Activated naive CD4-positive, alpha-beta T cell treated with anti-CD3 and anti-CD28 coated beads, Interleukin-2, amount 50 U/mL, for 72 hours (primary cell): Measurements from ENCODE around the gene OLR1. TPM values are rescaled to one million over a fixed set of nuclear protein-coding genes. Genes with fewer than 3 reads are reported as not detected.
"Not testable (repeated sequence)": the region's sequence is repeated elsewhere in the genome, so short reads cannot be mapped to it uniquely, and the experiment has no call there.

Experiments
- ATAC-seq, 2 donors: fragments of 150-1000 bp; cut with Tn5 transposase; 2 replicates each; pipeline ENCODE4 v1.10.0; 2021; ENCODE audit warnings: mild to moderate bottlenecking in 2 of 2, moderate library complexity in 2 of 2
- DNase-seq, 2 donors: peaks; one replicate each; pipeline ENCODE4 v3.0.0; 2021 to 2022; ENCODE audit warnings: low spot score in 2 of 2
- H3K27ac Mint-ChIP-seq, 2 donors: one replicate each; pipeline ENCODE4 v1.8.0; 2022; ENCODE audit warnings: mild to moderate bottlenecking in 2 of 2, mixed read lengths in 2 of 2
- H3K36me3 Mint-ChIP-seq, 2 donors: one replicate each; pipeline ENCODE4 v1.8.0; 2022; ENCODE audit warnings: mixed read lengths in 2 of 2
- H3K9me3 Mint-ChIP-seq, 2 donors: one replicate each; pipeline ENCODE4 v1.8.0; 2022; ENCODE audit warnings: mixed read lengths in 2 of 2
- total RNA-seq, 2 donors: library from RNA; stranded (reverse); gene quantifications; one replicate each; pipeline ENCODE4 v1.2.3, GENCODE V29; 2022

OLR1 gene
- total RNA-seq, result not detected

GRCh38 chr12:10171973-10172728 is at the start of gene OLR1:
Gene OLR1 (minus strand): TSS chr12:10172132. CDS start chr12:10172077, 55 bp downstream.
- Mint-ChIP-seq H3K36me3 (no peaks in the 10 kb centered on the region), H3K27ac (no peak within 1 kb of the TSS), H3K9me3 (no peaks in the 10 kb centered on the region)
- ATAC-seq (no peak), DNase-seq (no peak)

- no peaks in the 10 kb centered on the region for H3K9me3 Mint-ChIP-seq
- ATAC-seq (no peak), DNase-seq (no peak)
- H3K27ac Mint-ChIP-seq, result no peak overlapping the region
- H3K36me3 Mint-ChIP-seq, result peaks cover 9 to 10% of the 10 kb centered on the region in 2 donors
These were observed 48.6 kb upstream of the OLR1 start for GRCh38 chr12:10220398-10221077.

- DNase-seq (no peak), ATAC-seq (no peak)
- H3K27ac Mint-ChIP-seq, result no peak overlapping the region
- no peaks in the 10 kb centered on the region for H3K36me3 Mint-ChIP-seq
- H3K9me3 Mint-ChIP-seq, result no peaks in the 10 kb centered on the region
These were observed 46.1 kb upstream of the OLR1 start for GRCh38 chr12:10218021-10218420.

GRCh38 chr12:10215946-10216345 is 44.0 kb upstream of the OLR1 start:
- H3K27ac Mint-ChIP-seq, H3K9me3 Mint-ChIP-seq, ATAC-seq, H3K36me3 Mint-ChIP-seq, DNase-seq: not testable (repeated sequence)

GRCh38 chr12:10215436-10215835 is 43.5 kb upstream of the OLR1 start:
- Mint-ChIP-seq H3K36me3 (no peaks in the 10 kb centered on the region), H3K9me3 (no peaks in the 10 kb centered on the region), H3K27ac (peak overlapping the region in 1 of 2 donors; percentile 95)
- no peak for ATAC-seq
- no peak for DNase-seq

- ATAC-seq (no peak), DNase-seq (no peak)
- no peaks in the 10 kb centered on the region for H3K36me3 Mint-ChIP-seq
- H3K9me3 Mint-ChIP-seq, result no peaks in the 10 kb centered on the region
- peak overlapping the region in 1 of 2 donors; percentile 95 for H3K27ac Mint-ChIP-seq
These were observed 42.9 kb upstream of the OLR1 start for GRCh38 chr12:10214895-10215267.

- ATAC-seq (no peak), DNase-seq (no peak)
- H3K27ac Mint-ChIP-seq, result peak overlapping the region in 1 of 2 donors; percentile 95
- H3K36me3 Mint-ChIP-seq, result no peaks in the 10 kb centered on the region
- H3K9me3 Mint-ChIP-seq, result no peaks in the 10 kb centered on the region
These were observed 42.4 kb upstream of the OLR1 start for GRCh38 chr12:10214136-10214894.

- DNase-seq (peak; percentile 51 to 82), ATAC-seq (peak; percentile 63 to 68)
- peak overlapping the region; percentile 84 to 95 for H3K27ac Mint-ChIP-seq
- H3K36me3 Mint-ChIP-seq, result no peaks in the 10 kb centered on the region
- no peaks in the 10 kb centered on the region for H3K9me3 Mint-ChIP-seq
These were observed 41.5 kb upstream of the OLR1 start for GRCh38 chr12:10213168-10214135.

GRCh38 chr12:10212739-10213131 is 40.8 kb upstream of the OLR1 start, which contains the start of gene GABARAPL1:
Gene GABARAPL1 (plus strand): TSS chr12:10212877. CDS start chr12:10213130, 253 bp downstream.
- Mint-ChIP-seq H3K36me3 (no peaks in the 10 kb centered on the region), H3K9me3 (no peaks in the 10 kb centered on the region), H3K27ac (peak within 1 kb of the TSS; percentile 95)
- DNase-seq (peak; percentile 65 to 76), ATAC-seq (peak; percentile 63 to 72)

GRCh38 chr12:10211940-10212738 is 40.2 kb upstream of the OLR1 start:
- ATAC-seq, result peak; percentile 85 to 87
- peak; percentile 78 to 89 for DNase-seq
- Mint-ChIP-seq H3K27ac (peak overlapping the region; percentile 95), H3K9me3 (no peaks in the 10 kb centered on the region), H3K36me3 (no peaks in the 10 kb centered on the region)

- DNase-seq (no peak), ATAC-seq (peak in 1 of 2 donors; percentile 0)
- H3K36me3 Mint-ChIP-seq, result no peaks in the 10 kb centered on the region
- H3K9me3 Mint-ChIP-seq, result no peaks in the 10 kb centered on the region
- H3K27ac Mint-ChIP-seq, result peak overlapping the region in 1 of 2 donors; percentile 95
These were observed 39.4 kb upstream of the OLR1 start for GRCh38 chr12:10211101-10211939.

- ATAC-seq (no peak), DNase-seq (no peak)
- H3K27ac Mint-ChIP-seq, result no peak overlapping the region
- H3K9me3 Mint-ChIP-seq, result no peaks in the 10 kb centered on the region
- no peaks in the 10 kb centered on the region for H3K36me3 Mint-ChIP-seq
These were observed 38.3 kb upstream of the OLR1 start for GRCh38 chr12:10210225-10210624.

GRCh38 chr12:10207136-10207535 is 35.2 kb upstream of the OLR1 start:
- ATAC-seq (no peak), DNase-seq (no peak)
- Mint-ChIP-seq H3K9me3 (no peaks in the 10 kb centered on the region), H3K36me3 (no peaks in the 10 kb centered on the region), H3K27ac (no peak overlapping the region)

- Mint-ChIP-seq H3K36me3 (no peaks in the 10 kb centered on the region), H3K27ac (no peak overlapping the region), H3K9me3 (no peaks in the 10 kb centered on the region)
- no peak for DNase-seq
- no peak for ATAC-seq
These were observed 33.4 kb upstream of the OLR1 start for GRCh38 chr12:10205220-10205807.
